Mesothelial cell of epicardium (in vitro differentiated cells): ENCODE results near the gene GMDS. TPM values are rescaled to one million over a fixed set of nuclear protein-coding genes. Genes with fewer than 3 reads are reported as not detected.

ENCODE experiments used
- DNase-seq, 2 experiments: peaks; one replicate each; pipeline ENCODE4 v3.0.0; 2021; ENCODE audit warnings: low spot score in 2 of 2; ENCODE audit not compliant: unreplicated experiment in 2 of 2
- H3K27ac Mint-ChIP-seq: 2 replicates; pipeline ENCODE4 v1.8.0; 2021; ENCODE audit warnings: mixed read lengths
- H3K27me3 Mint-ChIP-seq: 2 replicates; pipeline ENCODE4 v1.8.0; 2021; ENCODE audit warnings: low read depth, mixed read lengths
- H3K36me3 Mint-ChIP-seq: 2 replicates; pipeline ENCODE4 v1.8.0; 2021; ENCODE audit warnings: mixed read lengths
- H3K4me1 Mint-ChIP-seq: 2 replicates; pipeline ENCODE4 v1.8.0; 2021; ENCODE audit warnings: mixed read lengths
- H3K4me3 Mint-ChIP-seq: 2 replicates; pipeline ENCODE4 v1.8.0; 2021; ENCODE audit warnings: mild to moderate bottlenecking, moderate library complexity, mixed read lengths
- H3K9me3 Mint-ChIP-seq: 2 replicates; pipeline ENCODE4 v1.8.0; 2021; ENCODE audit warnings: mixed read lengths
- total RNA-seq: library from RNA; stranded (reverse); gene quantifications from 3 replicates; pipeline ENCODE4 v1.2.1, GENCODE V29; 2021
- TF ChIP-seq, protein P1 (sequence below): fragments of 200-600 bp; sonication (generic); IDR thresholded peaks from one replicate; pipeline ENCODE4 v1.5.0; 2021; ENCODE audit warnings: antibody characterized with exemption; ENCODE audit not compliant: unreplicated experiment

Gene GMDS
- total RNA-seq, 1 donor from 2014 or later, result 39.9 TPM

DNA sequence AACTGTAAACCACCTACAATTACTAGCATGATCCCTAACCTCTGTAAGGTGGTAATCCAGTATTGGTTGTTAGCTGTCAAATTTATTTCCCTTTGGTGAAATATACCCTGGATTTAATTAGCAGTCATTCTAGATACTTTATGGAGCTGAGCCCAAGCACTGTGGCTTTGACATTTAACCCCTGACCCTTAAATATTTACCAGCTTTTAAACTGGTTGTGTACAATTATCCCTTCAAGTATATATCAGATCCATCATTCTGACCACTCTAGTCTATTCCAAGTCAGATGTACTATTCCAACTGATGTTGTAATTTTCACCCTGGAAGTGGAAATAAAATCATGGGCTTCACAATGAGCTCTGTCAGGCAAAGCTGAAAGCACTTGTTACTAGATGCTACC is 406.0 kb downstream of the GMDS start:
- Mint-ChIP-seq H3K27ac (no peak overlapping the region), H3K9me3 (no peaks in the 10 kb centered on the region), H3K27me3 (no peaks in the 10 kb centered on the region), H3K4me1 (peaks cover 47% of the 10 kb centered on the region), H3K36me3 (no peaks in the 10 kb centered on the region), H3K4me3 (no peak overlapping the region)
- no peak for DNase-seq
- TF ChIP-seq, protein P1, sequence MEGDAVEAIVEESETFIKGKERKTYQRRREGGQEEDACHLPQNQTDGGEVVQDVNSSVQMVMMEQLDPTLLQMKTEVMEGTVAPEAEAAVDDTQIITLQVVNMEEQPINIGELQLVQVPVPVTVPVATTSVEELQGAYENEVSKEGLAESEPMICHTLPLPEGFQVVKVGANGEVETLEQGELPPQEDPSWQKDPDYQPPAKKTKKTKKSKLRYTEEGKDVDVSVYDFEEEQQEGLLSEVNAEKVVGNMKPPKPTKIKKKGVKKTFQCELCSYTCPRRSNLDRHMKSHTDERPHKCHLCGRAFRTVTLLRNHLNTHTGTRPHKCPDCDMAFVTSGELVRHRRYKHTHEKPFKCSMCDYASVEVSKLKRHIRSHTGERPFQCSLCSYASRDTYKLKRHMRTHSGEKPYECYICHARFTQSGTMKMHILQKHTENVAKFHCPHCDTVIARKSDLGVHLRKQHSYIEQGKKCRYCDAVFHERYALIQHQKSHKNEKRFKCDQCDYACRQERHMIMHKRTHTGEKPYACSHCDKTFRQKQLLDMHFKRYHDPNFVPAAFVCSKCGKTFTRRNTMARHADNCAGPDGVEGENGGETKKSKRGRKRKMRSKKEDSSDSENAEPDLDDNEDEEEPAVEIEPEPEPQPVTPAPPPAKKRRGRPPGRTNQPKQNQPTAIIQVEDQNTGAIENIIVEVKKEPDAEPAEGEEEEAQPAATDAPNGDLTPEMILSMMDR, result no peak

GRCh38 chr6:1838604-1839213 is 406.7 kb downstream of the GMDS start:
- H3K27ac Mint-ChIP-seq, result peak overlapping the region; percentile 74
- no peaks in the 10 kb centered on the region for H3K27me3 Mint-ChIP-seq
- no peaks in the 10 kb centered on the region for H3K9me3 Mint-ChIP-seq
- H3K36me3 Mint-ChIP-seq, result no peaks in the 10 kb centered on the region
- H3K4me1 Mint-ChIP-seq, result peaks cover 51% of the 10 kb centered on the region
- no peak overlapping the region for H3K4me3 Mint-ChIP-seq
- no peak for DNase-seq
- TF ChIP-seq, protein P1, result no peak

DNA sequence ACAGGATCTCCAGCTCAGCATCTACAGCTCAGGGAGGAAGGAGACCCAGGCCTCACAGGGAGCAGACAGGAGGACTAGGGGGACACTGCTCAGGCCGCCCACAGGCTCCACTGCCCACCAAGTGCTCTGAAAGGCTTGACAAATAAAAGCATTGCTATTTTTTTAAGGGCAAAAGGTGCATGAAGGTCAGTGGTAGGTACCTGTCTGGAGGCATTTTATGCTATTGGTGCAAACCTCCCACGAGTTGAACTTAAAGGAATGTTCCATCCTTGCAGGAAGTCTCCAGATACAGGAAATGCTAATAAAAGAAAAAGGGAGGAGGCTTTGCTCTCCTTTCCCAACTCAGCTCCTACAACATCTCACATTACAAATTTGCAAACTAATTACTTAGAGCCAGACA is 407.6 kb downstream of the GMDS start:
- H3K36me3 Mint-ChIP-seq, result no peaks in the 10 kb centered on the region
- no peak overlapping the region for H3K4me3 Mint-ChIP-seq
- H3K9me3 Mint-ChIP-seq, result no peaks in the 10 kb centered on the region
- H3K4me1 Mint-ChIP-seq, result peaks cover 58% of the 10 kb centered on the region
- TF ChIP-seq, protein P1, result no peak
- peak overlapping the region; percentile 79 for H3K27ac Mint-ChIP-seq
- no peak for DNase-seq
- no peaks in the 10 kb centered on the region for H3K27me3 Mint-ChIP-seq

DNA sequence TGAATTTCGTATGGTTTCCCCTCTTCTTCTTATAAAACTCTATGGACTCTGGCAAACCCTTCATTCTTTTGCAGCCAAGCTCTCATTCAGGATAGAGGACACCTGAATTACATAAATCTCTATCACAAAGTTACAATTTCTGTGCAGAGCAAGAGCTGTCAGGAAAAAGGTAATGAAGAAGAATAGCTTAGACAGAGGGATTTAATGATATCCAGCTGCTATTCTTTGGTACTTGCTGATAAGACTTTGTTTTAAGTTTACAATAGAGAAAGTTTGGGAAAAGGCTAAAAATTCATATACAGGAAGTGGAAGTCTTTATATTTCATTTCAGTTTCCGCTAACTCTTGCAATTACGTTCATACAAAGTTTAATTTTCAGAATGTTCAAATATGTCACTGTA is 408.7 kb downstream of the GMDS start:
- H3K9me3 Mint-ChIP-seq, result no peaks in the 10 kb centered on the region
- H3K4me1 Mint-ChIP-seq, result peaks cover 64% of the 10 kb centered on the region
- no peak overlapping the region for H3K4me3 Mint-ChIP-seq
- H3K27me3 Mint-ChIP-seq, result no peaks in the 10 kb centered on the region
- H3K27ac Mint-ChIP-seq, result peak overlapping the region; percentile 62
- DNase-seq, result no peak
- TF ChIP-seq, protein P1, result no peak
- H3K36me3 Mint-ChIP-seq, result no peaks in the 10 kb centered on the region

- Mint-ChIP-seq H3K27ac (no peak overlapping the region), H3K27me3 (no peaks in the 10 kb centered on the region), H3K9me3 (no peaks in the 10 kb centered on the region), H3K36me3 (no peaks in the 10 kb centered on the region), H3K4me1 (peaks cover 64% of the 10 kb centered on the region), H3K4me3 (no peak overlapping the region)
- TF ChIP-seq, protein P1, result no peak
- no peak for DNase-seq
Observed at GRCh38 chr6:1834646-1835516, 410.5 kb downstream of the GMDS start.
